ENCODE results near the gene SCFD1. TPM values are rescaled to one million over a fixed set of nuclear protein-coding genes. Genes with fewer than 3 reads are reported as not detected.
"Not testable (repeated sequence)": the region's sequence is repeated elsewhere in the genome, so short reads cannot be mapped to it uniquely, and the experiment has no call there.

Gene SCFD1
- total and polyA plus RNA-seq, 2 donors (not counting 1 experiment from before 2014, with no cell fraction given): 110 to 129 TPM

GRCh38 chr14:30600922-30601918, 20.9 kb upstream of the SCFD1 start:
- H3K4me1 ChIP-seq (ENCODE audit: control insufficient read depth, extremely low read depth, insufficient read depth, low read length): no peaks in the 10 kb centered on the region
- no peak overlapping the region for H3K9ac ChIP-seq (ENCODE audit: insufficient read depth, low read length)
- no peak overlapping the region for H2AFZ ChIP-seq (ENCODE audit: low read length)
- TF ChIP-seq EZH2 (IDR thresholded peaks at IDR 0.05; ENCODE audit: low read length, missing control alignments) (no peak), CTCF (conservative IDR thresholded peaks at IDR 0.05 in 1 of 2, IDR thresholded peaks at IDR 0.05 in 1 of 2; ENCODE audit: low read depth in 1 of 2, low read length in 2 of 2) (no peak)
- no peaks in the 10 kb centered on the region for H4K20me1 ChIP-seq (ENCODE audit: control insufficient read depth, extremely low read depth, insufficient read depth, low read length)
- no peaks in the 10 kb centered on the region for H3K9me3 ChIP-seq (ENCODE audit: control insufficient read depth, insufficient read depth, low read depth, low read length)
- H3K79me2 ChIP-seq (ENCODE audit: control insufficient read depth, insufficient read depth, low read length): no peaks in the 10 kb centered on the region
- H3K36me3 ChIP-seq (ENCODE audit: control insufficient read depth, insufficient read depth, low read length): peaks cover 8% of the 10 kb centered on the region
- no peak for DNase-seq (ENCODE audit: low read depth in 2 of 2)
- no peak overlapping the region for H3K27ac ChIP-seq (ENCODE audit: insufficient read depth, low read length)
- no peak overlapping the region for H3K4me3 ChIP-seq (replicated peaks in 1 of 4; ENCODE audit: control extremely low read depth in 1 of 4, insufficient read depth in 1 of 4, low read depth in 3 of 4, low read length in 4 of 4)
- H3K27me3 ChIP-seq (ENCODE audit: control insufficient read depth, insufficient read depth, low read length): no peaks in the 10 kb centered on the region
- H3K4me2 ChIP-seq (ENCODE audit: extremely low read depth, insufficient read depth, low read length): no peak overlapping the region

DNA sequence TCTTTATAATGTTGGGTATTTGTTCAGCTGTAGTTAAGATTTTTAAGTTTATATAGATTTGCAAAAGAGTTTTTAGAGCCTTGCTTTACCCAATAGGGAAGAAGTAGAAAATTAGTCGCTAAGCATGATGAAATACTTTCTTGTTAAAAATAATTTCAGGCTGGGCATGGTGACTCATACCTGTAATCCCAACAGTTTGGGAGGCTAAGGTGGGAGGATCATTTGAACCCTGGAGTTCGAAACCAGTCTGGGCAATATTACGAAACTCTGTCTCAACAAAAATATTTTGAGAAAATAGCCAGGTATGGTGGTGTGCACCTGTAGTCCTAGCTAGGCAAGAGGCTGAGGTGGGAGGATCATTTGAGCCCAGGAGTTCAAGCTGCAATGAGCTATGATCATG, 18.7 kb upstream of the SCFD1 start:
- H3K9me3 ChIP-seq (ENCODE audit: control insufficient read depth, insufficient read depth, low read depth, low read length): no peaks in the 10 kb centered on the region
- peaks cover under 1% of the 10 kb centered on the region for H3K4me1 ChIP-seq (ENCODE audit: control insufficient read depth, extremely low read depth, insufficient read depth, low read length)
- H2AFZ ChIP-seq (ENCODE audit: low read length): no peak overlapping the region
- H4K20me1 ChIP-seq (ENCODE audit: control insufficient read depth, extremely low read depth, insufficient read depth, low read length): no peaks in the 10 kb centered on the region
- H3K79me2 ChIP-seq (ENCODE audit: control insufficient read depth, insufficient read depth, low read length): no peaks in the 10 kb centered on the region
- H3K27ac ChIP-seq (ENCODE audit: insufficient read depth, low read length): no peak overlapping the region
- no peaks in the 10 kb centered on the region for H3K27me3 ChIP-seq (ENCODE audit: control insufficient read depth, insufficient read depth, low read length)
- no peak overlapping the region for H3K4me2 ChIP-seq (ENCODE audit: extremely low read depth, insufficient read depth, low read length)
- DNase-seq (ENCODE audit: low read depth in 2 of 2): no peak
- H3K9ac ChIP-seq (ENCODE audit: insufficient read depth, low read length): no peak overlapping the region
- H3K4me3 ChIP-seq (replicated peaks in 1 of 4; ENCODE audit: control extremely low read depth in 1 of 4, insufficient read depth in 1 of 4, low read depth in 3 of 4, low read length in 4 of 4): no peak overlapping the region
- TF ChIP-seq CTCF (conservative IDR thresholded peaks at IDR 0.05 in 1 of 2, IDR thresholded peaks at IDR 0.05 in 1 of 2; ENCODE audit: low read depth in 1 of 2, low read length in 2 of 2) (no peak), EZH2 (IDR thresholded peaks at IDR 0.05; ENCODE audit: low read length, missing control alignments) (no peak)
- H3K36me3 ChIP-seq (ENCODE audit: control insufficient read depth, insufficient read depth, low read length): peaks cover 7% of the 10 kb centered on the region

DNA sequence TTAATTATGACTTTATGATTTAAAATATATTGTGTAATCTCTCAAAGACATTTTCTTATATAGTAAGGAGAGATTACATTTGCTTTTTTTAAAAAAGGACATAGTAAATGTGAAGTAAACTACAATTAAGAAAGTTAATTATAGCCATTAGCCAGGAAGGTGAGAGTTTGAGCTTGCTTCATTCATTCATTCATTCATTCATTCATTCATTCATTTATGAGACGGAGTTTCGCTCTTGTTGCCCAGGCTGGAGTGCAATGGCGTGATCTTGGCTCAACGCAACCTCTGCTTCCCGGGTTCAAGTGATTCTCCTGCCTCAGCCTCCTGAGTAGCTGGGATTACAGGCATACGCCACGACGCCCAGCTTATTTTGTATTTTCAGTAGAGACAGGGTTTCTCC, 17.4 kb upstream of the SCFD1 start:
- H2AFZ ChIP-seq (ENCODE audit: low read length); H3K4me1 ChIP-seq (ENCODE audit: control insufficient read depth, extremely low read depth, insufficient read depth, low read length); DNase-seq (ENCODE audit: low read depth in 2 of 2); H3K36me3 ChIP-seq (ENCODE audit: control insufficient read depth, insufficient read depth, low read length); H3K9ac ChIP-seq (ENCODE audit: insufficient read depth, low read length); H3K4me3 ChIP-seq (replicated peaks in 1 of 4; ENCODE audit: control extremely low read depth in 1 of 4, insufficient read depth in 1 of 4, low read depth in 3 of 4, low read length in 4 of 4); H3K27me3 ChIP-seq (ENCODE audit: control insufficient read depth, insufficient read depth, low read length); H3K27ac ChIP-seq (ENCODE audit: insufficient read depth, low read length); H4K20me1 ChIP-seq (ENCODE audit: control insufficient read depth, extremely low read depth, insufficient read depth, low read length); H3K4me2 ChIP-seq (ENCODE audit: extremely low read depth, insufficient read depth, low read length); H3K9me3 ChIP-seq (ENCODE audit: control insufficient read depth, insufficient read depth, low read depth, low read length); H3K79me2 ChIP-seq (ENCODE audit: control insufficient read depth, insufficient read depth, low read length): not testable (repeated sequence)

Data from fibroblast of lung (primary cell).